Progenitor cell of endocrine pancreas (in vitro differentiated cells): Measurements from ENCODE around the gene LRRC75A. TPM values are rescaled to one million over a fixed set of nuclear protein-coding genes. Genes with fewer than 3 reads are reported as not detected.

Experiments
- DNase-seq: peaks from one replicate; pipeline ENCODE4 v3.0.0; 2021; ENCODE audit warnings: low spot score; ENCODE audit not compliant: unreplicated experiment
- H3K27ac Mint-ChIP-seq: 2 replicates; pipeline ENCODE4 v1.8.0; 2021; ENCODE audit warnings: mild to moderate bottlenecking, moderate library complexity, mixed read lengths
- H3K27me3 Mint-ChIP-seq: 2 replicates; pipeline ENCODE4 v1.8.0; 2021; ENCODE audit warnings: mixed read lengths
- H3K36me3 Mint-ChIP-seq: 2 replicates; pipeline ENCODE4 v1.8.0; 2022; ENCODE audit warnings: mixed read lengths; ENCODE audit not compliant: insufficient read depth
- H3K4me1 Mint-ChIP-seq: 2 replicates; pipeline ENCODE4 v1.8.0; 2021; ENCODE audit warnings: low read depth, mixed read lengths
- H3K4me3 Mint-ChIP-seq: 2 replicates; pipeline ENCODE4 v1.8.0; 2021; ENCODE audit warnings: low read depth, mild to moderate bottlenecking, moderate library complexity, mixed read lengths
- H3K9me3 Mint-ChIP-seq: 2 replicates; pipeline ENCODE4 v1.8.0; 2021; ENCODE audit warnings: low read depth, mixed read lengths
- CTCF ChIP-seq: fragments of 200-600 bp; sonication (generic); IDR thresholded peaks from one replicate; pipeline ENCODE4 v1.5.0; 2021; ENCODE audit warnings: antibody characterized with exemption, mild to moderate bottlenecking; ENCODE audit not compliant: unreplicated experiment
- total RNA-seq: library from RNA; stranded (reverse); gene quantifications from 2 replicates; pipeline ENCODE4 v1.2.1, GENCODE V29; 2021

LRRC75A gene
- total RNA-seq, 1 donor from 2014 or later, result 9.7 TPM

DNA sequence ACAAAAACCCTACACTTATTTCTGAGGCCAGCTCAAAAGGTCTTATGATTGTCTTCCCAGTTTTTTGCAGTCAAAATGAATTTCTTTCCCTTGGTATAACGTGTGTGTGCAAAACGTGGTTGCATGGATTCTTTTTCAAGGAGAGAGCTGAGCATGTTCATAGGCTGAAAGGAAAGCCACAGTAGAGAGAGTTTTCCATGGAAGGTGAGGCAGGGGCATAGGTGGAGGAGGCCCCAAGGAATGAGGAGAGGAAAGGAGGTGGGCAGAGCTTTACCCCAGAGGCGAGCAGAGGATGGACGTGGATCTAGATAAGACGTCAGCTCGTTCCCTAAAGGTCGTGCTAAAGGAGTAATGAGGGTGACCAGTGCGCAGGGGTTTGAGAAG is 53.8 kb downstream of the LRRC75A start:
- peaks cover 35% of the 10 kb centered on the region for H3K4me1 Mint-ChIP-seq
- peaks cover 15% of the 10 kb centered on the region for H3K36me3 Mint-ChIP-seq
- H3K27ac Mint-ChIP-seq, result peak overlapping the region; percentile 99
- H3K9me3 Mint-ChIP-seq, result no peaks in the 10 kb centered on the region
- H3K27me3 Mint-ChIP-seq, result no peaks in the 10 kb centered on the region
- no peak for TF ChIP-seq CTCF
- no peak for DNase-seq
- peak overlapping the region; percentile 100 for H3K4me3 Mint-ChIP-seq

DNA sequence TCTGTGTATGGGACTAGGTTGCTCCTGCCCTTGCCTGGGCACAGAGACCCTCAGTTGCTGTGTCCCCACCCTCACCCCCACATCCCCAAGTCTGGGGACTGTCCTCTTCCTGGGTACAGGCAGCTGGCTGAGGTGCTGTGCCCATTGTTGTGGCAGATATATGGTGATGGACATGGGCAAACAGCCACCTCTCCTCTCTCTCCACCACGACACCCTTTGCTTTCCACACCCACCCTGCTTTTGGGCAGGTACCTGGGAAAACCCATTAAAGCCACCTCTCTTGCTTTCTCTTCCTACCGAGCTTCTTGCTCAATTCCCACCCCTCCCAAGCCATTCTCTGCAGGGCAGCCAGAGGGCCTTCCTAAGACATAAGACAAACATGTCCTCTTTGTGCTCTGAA is 54.9 kb downstream of the LRRC75A start:
- Mint-ChIP-seq H3K27ac (no peak overlapping the region), H3K27me3 (no peaks in the 10 kb centered on the region)

DNA sequence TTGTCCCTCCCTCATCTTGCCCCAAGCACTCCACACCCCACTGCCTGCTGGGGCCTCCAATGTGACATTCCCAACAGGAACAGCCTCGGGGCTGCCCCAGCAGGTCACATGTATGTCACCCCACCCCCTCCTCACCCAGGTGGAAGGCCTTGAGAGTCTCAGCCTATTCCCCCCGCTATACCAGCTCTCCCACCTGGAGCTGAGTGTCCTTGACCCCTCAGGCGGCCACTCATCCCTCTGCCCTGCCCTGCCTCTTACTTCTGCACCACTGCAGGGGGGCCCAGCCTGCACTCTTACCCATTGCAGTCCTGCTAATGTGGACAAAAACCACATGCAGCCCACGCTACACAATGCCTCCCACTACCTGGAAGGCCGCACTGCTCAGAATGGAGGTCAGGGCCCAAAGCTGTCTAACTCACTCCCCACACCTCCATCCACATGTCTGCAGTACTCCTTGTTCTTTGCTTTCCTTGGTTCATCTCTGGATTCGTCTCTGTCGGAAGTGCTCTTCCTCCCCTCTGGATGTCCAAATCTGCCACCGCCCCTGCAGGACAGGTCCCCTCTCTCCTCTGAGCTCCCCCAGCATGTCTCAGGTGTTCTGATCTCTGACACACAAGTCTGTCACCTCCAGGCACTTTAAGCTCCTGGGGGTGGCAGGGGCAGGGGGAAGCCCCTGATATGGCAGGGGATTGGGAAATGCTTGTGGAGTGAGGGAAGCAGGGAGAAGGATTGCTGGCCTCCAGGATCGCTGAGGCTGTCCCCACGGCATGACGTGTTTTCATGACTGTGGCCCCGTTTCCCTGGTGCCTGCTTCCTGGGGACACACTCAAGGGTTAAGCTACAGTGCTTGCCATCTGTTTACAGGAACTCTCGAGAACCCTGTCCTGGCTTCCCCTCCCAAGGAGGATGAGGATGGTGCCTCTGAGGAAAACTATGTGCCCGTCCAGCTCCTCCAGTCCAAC is 55.8 kb downstream of the LRRC75A start:
- Mint-ChIP-seq H3K27ac (peak overlapping the region; percentile 79), H3K4me3 (no peak overlapping the region), H3K9me3 (no peaks in the 10 kb centered on the region), H3K27me3 (no peaks in the 10 kb centered on the region), H3K4me1 (peaks cover 21% of the 10 kb centered on the region), H3K36me3 (peaks cover 7% of the 10 kb centered on the region)
- no peak for TF ChIP-seq CTCF
- DNase-seq, result no peak

More for the DNA sequence above, 54.9 kb downstream of the LRRC75A start:
- Mint-ChIP-seq H3K4me1 (peaks cover 27% of the 10 kb centered on the region), H3K4me3 (no peak overlapping the region), H3K9me3 (no peaks in the 10 kb centered on the region), H3K36me3 (peaks cover 11% of the 10 kb centered on the region)
- no peak for TF ChIP-seq CTCF
- no peak for DNase-seq

DNA sequence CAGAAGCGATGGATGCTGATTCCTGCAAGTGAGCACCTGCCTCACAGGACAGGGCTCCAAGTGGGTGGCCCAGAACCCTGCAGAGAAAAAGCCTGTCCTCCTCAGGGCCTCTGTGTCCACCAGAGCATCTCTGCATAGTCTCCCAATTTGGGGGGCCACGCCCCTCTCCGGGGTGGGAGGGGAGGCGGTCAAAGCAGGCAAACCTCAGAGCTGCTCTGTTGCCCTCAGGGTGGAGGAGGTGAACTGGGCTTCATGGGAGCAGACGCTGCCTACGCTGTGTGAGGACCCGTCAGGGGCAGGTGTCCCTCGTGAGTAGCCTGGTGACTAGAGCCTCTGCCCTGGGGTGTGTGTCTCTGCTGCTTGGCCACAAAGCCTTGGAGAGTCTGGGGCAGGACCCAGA is 57.3 kb downstream of the LRRC75A start:
- Mint-ChIP-seq H3K4me3 (no peak overlapping the region), H3K9me3 (no peaks in the 10 kb centered on the region), H3K27ac (no peak overlapping the region), H3K27me3 (no peaks in the 10 kb centered on the region), H3K4me1 (peaks cover 10% of the 10 kb centered on the region), H3K36me3 (peaks cover 2% of the 10 kb centered on the region)
- DNase-seq, result no peak
- TF ChIP-seq CTCF, result no peak

GRCh38 chr17:16433514-16433913 is 58.5 kb downstream of the LRRC75A start:
- H3K27ac Mint-ChIP-seq, result no peak overlapping the region
- H3K27me3 Mint-ChIP-seq, result no peaks in the 10 kb centered on the region

More at GRCh38 chr17:16433514-16433913, 58.5 kb downstream of the LRRC75A start:
- H3K36me3 Mint-ChIP-seq, result no peaks in the 10 kb centered on the region
- no peak for TF ChIP-seq CTCF
- H3K9me3 Mint-ChIP-seq, result no peaks in the 10 kb centered on the region
- H3K4me1 Mint-ChIP-seq, result peaks cover 6% of the 10 kb centered on the region
- no peak for DNase-seq
- no peak overlapping the region for H3K4me3 Mint-ChIP-seq
